ENCODE results near the gene HOXB6.

GRCh38 chr17:48598736-48599135, 6.0 kb downstream of the HOXB6 start:
- TF ChIP-seq CTCF (IDR thresholded peaks at IDR 0.05) (no peak), POLR2AphosphoS5 (IDR thresholded peaks at IDR 0.05; ENCODE audit: low read depth, low read length) (no peak), REST (IDR thresholded peaks at IDR 0.05; ENCODE audit: insufficient read depth in 1 of 2, low read depth in 2 of 2, low read length in 1 of 2) (no peak), TCF7L2 (IDR thresholded peaks at IDR 0.05; ENCODE audit: low read depth, low read length) (peak; percentile 36; the same call in 1 of the 2 replicates)
